Vagina (tissue), 2 donors: ENCODE measurements around the gene C16orf92. TPM values are rescaled to one million over a fixed set of nuclear protein-coding genes. Genes with fewer than 3 reads are reported as not detected.

ENCODE experiments used
- DNase-seq, 2 donors: peaks; one replicate each; pipeline ENCODE4 v3.0.0-alpha.2; 2017; ENCODE audit errors: extremely low spot score in 2 of 2
- H3K27ac ChIP-seq: fragments of 200-600 bp; sonication (generic); one replicate; pipeline ENCODE4 v1.5.1; 2019
- H3K27me3 ChIP-seq: fragments of 200-600 bp; sonication (generic); one replicate; pipeline ENCODE4 v1.5.1; 2019
- H3K36me3 ChIP-seq, 2 donors: fragments of 200-600 bp; sonication (generic); one replicate each; pipeline ENCODE4 v1.5.1; 2017 to 2019
- H3K4me1 ChIP-seq: fragments of 200-600 bp; sonication (generic); one replicate; pipeline ENCODE4 v1.5.1; 2019
- H3K4me3 ChIP-seq, 2 donors: fragments of 200-600 bp; sonication (generic); 1 replicate in 1 of 2; 2 replicates in 1 of 2; pipeline ENCODE4 v1.5.1; 2016 to 2019
- H3K9me3 ChIP-seq: fragments of 200-600 bp; sonication (generic); one replicate; pipeline ENCODE4 v1.5.1; 2019
- CTCF ChIP-seq, 3 experiments: fragments of 450-650 bp in 2 of 3; fragments of 200-600 bp in 1 of 3; sonication (generic) in 1 of 3; IDR thresholded peaks; one replicate each; pipeline ENCODE4 v1.5.1; 2017 to 2019; ENCODE audit warnings: antibody characterized with exemption in 3 of 3, mild to moderate bottlenecking in 2 of 3, moderate library complexity in 2 of 3
- POLR2A ChIP-seq, 2 donors: fragments of 450-650 bp; IDR thresholded peaks; one replicate each; pipeline ENCODE4 v1.6.1; 2017; ENCODE audit warnings: antibody characterized with exemption in 2 of 2, mild to moderate bottlenecking in 2 of 2, moderate library complexity in 2 of 2
- POLR2AphosphoS5 ChIP-seq, 2 donors: sonication (generic); formaldehyde crosslinking; IDR thresholded peaks; one replicate each; pipeline ENCODE4 v1.9.0; 2017; ENCODE audit warnings: antibody characterized with exemption in 2 of 2, mild to moderate bottlenecking in 2 of 2, low read depth in 1 of 2; ENCODE audit not compliant: insufficient read depth in 1 of 2
- intact Hi-C: fragments of 100-400 bp; cut with DNase I; formaldehyde crosslinking; loops from one replicate; pipeline ENCODE4 v1.15.1; 2023
- total RNA-seq: library from RNA; depleted of rRNA; stranded (reverse); fragments of >200 nt; gene quantifications from one replicate; pipeline ENCODE4 v1.2.3, GENCODE V29; 2016

The C16orf92 gene
- total RNA-seq, 1 donor from 2014 or later: not detected

- H3K36me3 ChIP-seq: peaks cover 0 to 30% of the 10 kb centered on the region in 2 donors
- intact Hi-C loops: loop anchor here (2.0 to 5.0 kb wide), 2 partner anchors 21 to 183 kb away; partner anchors contain the start of gene PRRT2
- H3K4me1 ChIP-seq: peaks cover 24% of the 10 kb centered on the region
Measured at GRCh38 chr16:29995324-29995910, 27.6 kb upstream of the C16orf92 start, which contains the start of gene HIRIP3. Gene HIRIP3 (minus strand): TSS chr16:29995617. CDS start chr16:29995605, 12 bp downstream.

GRCh38 chr16:29995911-29996765 lies 26.9 kb upstream of the C16orf92 start, which contains the start of gene INO80E:
Gene INO80E (plus strand): TSS chr16:29996241. CDS start chr16:29996311, 70 bp downstream.
- peak in 1 of 2 donors; percentile 96 for DNase-seq
- Histone ChIP-seq H3K27ac (peak within 1 kb of the TSS; percentile 89), H3K4me3 (peak within 1 kb of the TSS; percentile 79 to 91), H3K27me3 (no peaks in the 10 kb centered on the region), H3K9me3 (no peaks in the 10 kb centered on the region), H3K4me1 (peaks cover 24% of the 10 kb centered on the region), H3K36me3 (peaks cover 0 to 29% of the 10 kb centered on the region in 2 donors)
- TF ChIP-seq POLR2A (IDR thresholded peaks at IDR 0.05): no peak
- TF ChIP-seq POLR2AphosphoS5 (IDR thresholded peaks at IDR 0.05; ENCODE audit: insufficient read depth in 1 of 2, low read depth in 1 of 2): peak; percentile 86 to 94
- intact Hi-C loops: loop anchor here (2.0 to 5.0 kb wide), 2 partner anchors 21 to 184 kb away; partner anchors contain the start of gene PRRT2

More at GRCh38 chr16:29995324-29995910, 27.6 kb upstream of the C16orf92 start, which contains the start of gene HIRIP3:
- Histone ChIP-seq H3K27ac (peak within 1 kb of the TSS; percentile 89), H3K27me3 (no peaks in the 10 kb centered on the region), H3K4me3 (peak within 1 kb of the TSS; percentile 79 to 91), H3K9me3 (no peaks in the 10 kb centered on the region)
- no peak for TF ChIP-seq CTCF (IDR thresholded peaks at IDR 0.05)
- no peak for TF ChIP-seq POLR2AphosphoS5 (IDR thresholded peaks at IDR 0.05; ENCODE audit: insufficient read depth in 1 of 2, low read depth in 1 of 2)
- peak in 1 of 2 donors; percentile 32 for TF ChIP-seq POLR2A (IDR thresholded peaks at IDR 0.05)
- no peak for DNase-seq

GRCh38 chr16:29996766-29997250 lies 26.2 kb upstream of the C16orf92 start:
- peaks cover 0 to 29% of the 10 kb centered on the region in 2 donors for H3K36me3 ChIP-seq
- no peak for TF ChIP-seq CTCF (IDR thresholded peaks at IDR 0.05)
- TF ChIP-seq POLR2AphosphoS5 (IDR thresholded peaks at IDR 0.05; ENCODE audit: insufficient read depth in 1 of 2, low read depth in 1 of 2): no peak
- no peak for TF ChIP-seq POLR2A (IDR thresholded peaks at IDR 0.05)
- H3K4me1 ChIP-seq: peaks cover 24% of the 10 kb centered on the region
- H3K9me3 ChIP-seq: no peaks in the 10 kb centered on the region
- H3K27me3 ChIP-seq: no peaks in the 10 kb centered on the region
- H3K27ac ChIP-seq: peak overlapping the region; percentile 89
- intact Hi-C loops: loop anchor here (5.0 kb wide), 1 partner anchor 185 kb away; the partner anchor contains the start of gene PRRT2
- no peak for DNase-seq
- peak overlapping the region; percentile 79 to 91 for H3K4me3 ChIP-seq

- intact Hi-C loops: loop anchor here (5.0 to 10.0 kb wide), 2 partner anchors 75 to 187 kb away; partner anchors contain the start of genes KCTD13 and PRRT2
- peaks cover 14% of the 10 kb centered on the region for H3K4me1 ChIP-seq
- no peaks in the 10 kb centered on the region for H3K27me3 ChIP-seq
- no peak overlapping the region for H3K4me3 ChIP-seq
- no peak for DNase-seq
- no peaks in the 10 kb centered on the region for H3K9me3 ChIP-seq
- peaks cover 0 to 21% of the 10 kb centered on the region in 2 donors for H3K36me3 ChIP-seq
- H3K27ac ChIP-seq: no peak overlapping the region
- TF ChIP-seq POLR2A (IDR thresholded peaks at IDR 0.05) (no peak), CTCF (IDR thresholded peaks at IDR 0.05) (no peak), POLR2AphosphoS5 (IDR thresholded peaks at IDR 0.05; ENCODE audit: insufficient read depth in 1 of 2, low read depth in 1 of 2) (no peak)
Measured at GRCh38 chr16:29999605-30000004, 23.4 kb upstream of the C16orf92 start.
